ENCODE data around the gene CCR6. TPM values are rescaled to one million over a fixed set of nuclear protein-coding genes. Genes with fewer than 3 reads are reported as not detected.
A peak's percentile ranks its signal among the peaks of the same experiment; 100 is the strongest.

CCR6 gene
- total RNA-seq, 2 donors from 2014 or later, result not detected

DNA sequence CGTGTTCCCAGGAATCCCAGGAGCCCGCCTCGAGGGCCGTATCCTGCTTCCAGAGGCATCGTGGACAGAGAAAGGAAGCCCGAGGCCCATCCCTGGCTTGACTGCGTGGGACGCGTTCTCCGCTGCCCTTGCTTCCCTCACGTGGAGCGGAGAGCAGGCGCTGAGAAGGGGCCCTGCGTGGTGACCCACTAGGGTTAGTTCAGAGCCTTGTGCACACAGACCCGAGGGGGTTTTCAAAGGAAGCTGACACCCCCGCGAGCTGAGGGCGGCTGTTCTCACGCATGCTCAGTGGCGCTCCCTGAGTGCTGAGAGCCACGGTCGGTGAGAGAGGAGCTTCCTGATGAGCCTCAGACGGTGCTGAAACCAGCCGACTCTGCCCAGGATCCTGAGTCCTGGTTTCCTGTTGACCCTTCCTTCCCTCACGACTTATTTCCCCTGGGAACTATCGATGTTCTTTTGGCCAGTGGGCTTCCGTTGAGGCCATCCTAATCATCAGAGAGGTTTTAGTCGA lies 28.9 kb upstream of the CCR6 start:
- Histone ChIP-seq H3K27ac (ENCODE audit: low read depth, low read length) (no peak overlapping the region), H3K36me3 (ENCODE audit: control insufficient read depth, insufficient read depth, low read length) (no peaks in the 10 kb centered on the region), H3K9me3 (ENCODE audit: control insufficient read depth, low read length) (no peaks in the 10 kb centered on the region), H3K4me3 (ENCODE audit: low read length) (peak overlapping the region; percentile 8), H3K9ac (ENCODE audit: extremely low read depth, low read length, poor library complexity, severe bottlenecking) (no peak overlapping the region), H3K4me1 (ENCODE audit: control insufficient read depth, insufficient read depth, low read length) (peaks cover 13% of the 10 kb centered on the region), H3K27me3 (ENCODE audit: control insufficient read depth, insufficient read depth, low read length, poor library complexity, severe bottlenecking) (no peaks in the 10 kb centered on the region)
- Mint-ChIP-seq H3K27ac (peak overlapping the region; percentile 93), H3K9me3 (peaks cover 4% of the 10 kb centered on the region), H3K4me1 (peaks cover 22% of the 10 kb centered on the region), H3K36me3 (ENCODE audit: low read depth) (no peaks in the 10 kb centered on the region), H3K27me3 (ENCODE audit: insufficient read depth) (peaks cover 3% of the 10 kb centered on the region), H3K4me3 (no peak overlapping the region)
- 92% methylated on average over 15 to 28 of the region's 28 CpGs for WGBS, 2 experiments (ENCODE audit: insufficient coverage in 1 of 2, insufficient read length in 1 of 2)
- TF ChIP-seq, protein P1, sequence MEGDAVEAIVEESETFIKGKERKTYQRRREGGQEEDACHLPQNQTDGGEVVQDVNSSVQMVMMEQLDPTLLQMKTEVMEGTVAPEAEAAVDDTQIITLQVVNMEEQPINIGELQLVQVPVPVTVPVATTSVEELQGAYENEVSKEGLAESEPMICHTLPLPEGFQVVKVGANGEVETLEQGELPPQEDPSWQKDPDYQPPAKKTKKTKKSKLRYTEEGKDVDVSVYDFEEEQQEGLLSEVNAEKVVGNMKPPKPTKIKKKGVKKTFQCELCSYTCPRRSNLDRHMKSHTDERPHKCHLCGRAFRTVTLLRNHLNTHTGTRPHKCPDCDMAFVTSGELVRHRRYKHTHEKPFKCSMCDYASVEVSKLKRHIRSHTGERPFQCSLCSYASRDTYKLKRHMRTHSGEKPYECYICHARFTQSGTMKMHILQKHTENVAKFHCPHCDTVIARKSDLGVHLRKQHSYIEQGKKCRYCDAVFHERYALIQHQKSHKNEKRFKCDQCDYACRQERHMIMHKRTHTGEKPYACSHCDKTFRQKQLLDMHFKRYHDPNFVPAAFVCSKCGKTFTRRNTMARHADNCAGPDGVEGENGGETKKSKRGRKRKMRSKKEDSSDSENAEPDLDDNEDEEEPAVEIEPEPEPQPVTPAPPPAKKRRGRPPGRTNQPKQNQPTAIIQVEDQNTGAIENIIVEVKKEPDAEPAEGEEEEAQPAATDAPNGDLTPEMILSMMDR (conservative IDR thresholded peaks at IDR 0.05), result no peak
- DNase-seq, result peak; percentile 57

DNA sequence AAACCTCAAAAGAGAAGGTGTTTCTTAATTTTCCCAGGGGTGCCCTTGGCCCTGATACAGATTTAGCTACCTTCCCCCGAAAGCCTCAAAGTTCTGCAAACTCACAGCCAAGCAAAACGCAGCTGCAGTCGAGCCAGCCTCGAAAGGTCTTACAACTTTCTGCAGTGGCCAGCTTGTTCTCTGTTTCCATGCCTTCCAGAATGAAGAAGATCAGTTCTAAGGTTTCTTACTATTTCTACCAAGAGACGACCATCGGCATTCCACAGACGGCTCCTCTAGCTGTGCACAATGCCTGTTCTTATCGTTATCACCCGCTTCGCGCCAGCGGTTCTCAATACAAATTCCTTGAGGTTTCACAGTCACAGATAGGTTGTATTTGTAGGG lies 28.5 kb upstream of the CCR6 start:
- Mint-ChIP-seq H3K4me1 (peaks cover 26% of the 10 kb centered on the region), H3K27ac (peak overlapping the region; percentile 93), H3K4me3 (no peak overlapping the region), H3K36me3 (ENCODE audit: low read depth) (no peaks in the 10 kb centered on the region), H3K9me3 (peaks cover 4% of the 10 kb centered on the region), H3K27me3 (ENCODE audit: insufficient read depth) (peaks cover 3% of the 10 kb centered on the region)
- Histone ChIP-seq H3K4me1 (ENCODE audit: control insufficient read depth, insufficient read depth, low read length) (peaks cover 18% of the 10 kb centered on the region), H3K4me3 (ENCODE audit: low read length) (peak overlapping the region; percentile 8), H3K9ac (ENCODE audit: extremely low read depth, low read length, poor library complexity, severe bottlenecking) (no peak overlapping the region), H3K27me3 (ENCODE audit: control insufficient read depth, insufficient read depth, low read length, poor library complexity, severe bottlenecking) (no peaks in the 10 kb centered on the region), H3K36me3 (ENCODE audit: control insufficient read depth, insufficient read depth, low read length) (no peaks in the 10 kb centered on the region), H3K9me3 (ENCODE audit: control insufficient read depth, low read length) (no peaks in the 10 kb centered on the region), H3K27ac (ENCODE audit: low read depth, low read length) (peak overlapping the region; percentile 3)
- WGBS, 2 experiments (ENCODE audit: insufficient coverage in 1 of 2, insufficient read length in 1 of 2), result 80 to 82% methylated on average over 12 of the region's 12 CpGs
- DNase-seq, result peak; percentile 75
- TF ChIP-seq, protein P1 (conservative IDR thresholded peaks at IDR 0.05), result no peak

DNA sequence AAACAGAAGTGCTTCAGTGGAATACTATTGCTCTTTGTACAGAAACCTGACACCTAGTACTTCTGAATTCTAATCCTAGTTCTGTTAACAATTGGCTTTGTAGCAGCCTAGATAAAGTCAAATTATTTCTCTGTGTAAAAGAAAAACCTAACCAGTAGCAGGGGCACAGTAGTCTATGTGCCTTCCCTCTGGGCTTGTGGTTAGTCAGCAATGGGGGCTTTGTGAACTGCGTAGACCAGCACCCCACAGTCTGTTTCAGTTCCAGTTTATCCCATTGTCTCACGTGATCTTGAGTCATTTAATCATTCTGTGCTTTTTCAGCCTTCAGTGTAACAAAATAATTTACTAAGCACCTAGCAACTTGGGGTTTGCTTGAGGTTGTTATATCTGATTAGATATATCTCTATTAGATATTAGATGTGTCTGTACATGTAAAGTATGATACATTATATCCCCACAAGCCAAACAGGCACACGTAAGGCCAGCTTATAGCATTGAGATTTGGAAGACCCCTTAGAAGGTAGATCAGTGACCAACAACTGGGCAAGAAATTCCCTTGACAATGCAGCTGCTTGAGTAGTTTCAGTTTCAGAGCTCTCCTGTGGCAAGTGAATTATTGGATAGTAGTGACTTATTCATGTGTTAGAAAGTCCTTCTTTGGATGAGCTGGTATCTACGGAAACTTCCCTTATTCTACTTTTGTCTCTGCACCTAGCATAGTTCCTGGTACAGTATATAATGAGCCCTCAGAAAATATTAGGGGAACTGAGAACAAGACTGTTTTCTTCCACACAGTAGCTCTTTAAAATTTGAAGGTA lies 27.9 kb upstream of the CCR6 start:
- peak overlapping the region; percentile 77 for H3K27ac Mint-ChIP-seq
- H3K27ac ChIP-seq (ENCODE audit: low read depth, low read length), result no peak overlapping the region
- no peaks in the 10 kb centered on the region for H3K36me3 ChIP-seq (ENCODE audit: control insufficient read depth, insufficient read depth, low read length)
- H3K9ac ChIP-seq (ENCODE audit: extremely low read depth, low read length, poor library complexity, severe bottlenecking), result no peak overlapping the region
- peaks cover 3% of the 10 kb centered on the region for H3K9me3 ChIP-seq (ENCODE audit: control insufficient read depth, low read length)
- no peaks in the 10 kb centered on the region for H3K36me3 Mint-ChIP-seq (ENCODE audit: low read depth)
- DNase-seq, result no peak
- peaks cover 4% of the 10 kb centered on the region for H3K9me3 Mint-ChIP-seq
- TF ChIP-seq, protein P1 (conservative IDR thresholded peaks at IDR 0.05), result no peak
- peaks cover 1% of the 10 kb centered on the region for H3K27me3 Mint-ChIP-seq (ENCODE audit: insufficient read depth)
- WGBS, 2 experiments (ENCODE audit: insufficient coverage in 1 of 2, insufficient read length in 1 of 2), result 70 to 89% methylated on average over 2 to 4 of the region's 4 CpGs
- no peak overlapping the region for H3K4me3 Mint-ChIP-seq
- peaks cover 19% of the 10 kb centered on the region for H3K4me1 ChIP-seq (ENCODE audit: control insufficient read depth, insufficient read depth, low read length)
- H3K4me3 ChIP-seq (ENCODE audit: low read length), result peak overlapping the region; percentile 8
- H3K4me1 Mint-ChIP-seq, result peaks cover 32% of the 10 kb centered on the region
- H3K27me3 ChIP-seq (ENCODE audit: control insufficient read depth, insufficient read depth, low read length, poor library complexity, severe bottlenecking), result no peaks in the 10 kb centered on the region

Measured in endodermal cell (in vitro differentiated cells).